Measurements from ENCODE around the gene MRPL3.

DNA sequence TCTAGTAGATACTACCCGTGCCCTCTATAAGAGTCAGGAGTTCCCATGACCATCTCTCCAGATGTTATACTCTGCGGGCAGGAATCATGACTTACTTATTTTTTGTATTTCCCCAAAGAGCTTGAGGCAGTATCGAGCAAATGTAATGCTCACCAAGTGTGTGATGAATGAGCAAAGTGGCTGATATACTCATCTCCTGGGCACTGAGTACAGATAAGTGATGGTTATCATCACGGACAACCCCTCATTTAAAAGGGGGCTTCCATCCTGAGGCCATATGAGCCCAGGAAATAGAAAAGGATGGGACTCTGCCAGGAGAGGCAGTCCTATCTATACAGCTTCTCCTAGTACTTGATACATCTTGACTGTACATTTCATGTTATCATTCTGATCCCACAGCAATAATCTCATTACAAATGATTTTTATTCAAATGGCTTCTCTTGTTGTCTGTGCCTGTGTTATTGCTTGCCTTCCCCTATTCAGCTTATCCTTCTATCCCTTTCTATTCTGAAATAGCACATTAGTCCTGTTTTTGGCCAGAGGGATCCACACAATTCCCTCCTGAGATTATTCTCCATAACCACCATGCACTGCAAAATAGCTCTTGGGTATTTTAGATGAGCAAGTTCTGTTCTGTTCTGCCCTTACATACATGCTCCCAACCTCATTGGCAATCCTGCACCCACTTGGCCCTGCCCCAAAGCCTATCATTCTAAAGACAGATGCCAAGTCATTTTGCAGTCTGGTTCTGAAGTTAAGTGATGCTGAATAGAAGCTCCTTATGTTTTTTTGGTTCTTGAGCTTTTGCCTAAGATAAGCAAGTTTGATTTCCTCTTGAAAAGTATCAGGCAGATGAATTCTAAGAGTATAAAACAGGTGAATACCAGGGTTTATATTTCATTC lies 48.0 kb upstream of the MRPL3 start:
- TF ChIP-seq EZH2 (IDR thresholded peaks at IDR 0.05; ENCODE audit: low read length, unreplicated experiment) (no peak), CTCF (conservative IDR thresholded peaks at IDR 0.05; ENCODE audit: low read depth, low read length) (no peak)
